ENCODE data around the gene TUBB2A.
"Not testable (repeated sequence)": the region's sequence is repeated elsewhere in the genome, so short reads cannot be mapped to it uniquely, and the experiment has no call there.

Gene TUBB2A

GRCh38 chr6:3152689-3153088 lies 4.7 kb downstream of the TUBB2A start:
- DNase-seq = no peak

DNA sequence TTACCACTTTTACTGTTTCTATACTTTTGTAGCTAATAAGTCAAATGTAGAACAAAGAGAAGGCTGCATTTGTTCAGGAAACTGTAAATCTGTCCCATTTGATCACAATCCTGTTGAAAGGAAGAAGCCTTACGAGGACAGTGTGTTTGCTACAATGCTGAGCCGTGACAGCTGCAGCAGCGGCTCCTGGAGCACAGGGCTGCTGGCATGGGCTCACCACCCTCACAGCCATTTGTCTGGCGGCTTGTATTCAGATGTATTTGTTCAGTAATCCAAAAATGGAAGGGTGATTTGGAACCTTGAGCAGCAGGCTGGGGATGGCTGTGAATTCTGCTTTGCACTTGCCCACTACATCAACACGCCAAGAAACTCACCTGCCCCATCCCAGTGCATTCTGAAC lies 5.7 kb downstream of the TUBB2A start:
- no peak for DNase-seq

DNA sequence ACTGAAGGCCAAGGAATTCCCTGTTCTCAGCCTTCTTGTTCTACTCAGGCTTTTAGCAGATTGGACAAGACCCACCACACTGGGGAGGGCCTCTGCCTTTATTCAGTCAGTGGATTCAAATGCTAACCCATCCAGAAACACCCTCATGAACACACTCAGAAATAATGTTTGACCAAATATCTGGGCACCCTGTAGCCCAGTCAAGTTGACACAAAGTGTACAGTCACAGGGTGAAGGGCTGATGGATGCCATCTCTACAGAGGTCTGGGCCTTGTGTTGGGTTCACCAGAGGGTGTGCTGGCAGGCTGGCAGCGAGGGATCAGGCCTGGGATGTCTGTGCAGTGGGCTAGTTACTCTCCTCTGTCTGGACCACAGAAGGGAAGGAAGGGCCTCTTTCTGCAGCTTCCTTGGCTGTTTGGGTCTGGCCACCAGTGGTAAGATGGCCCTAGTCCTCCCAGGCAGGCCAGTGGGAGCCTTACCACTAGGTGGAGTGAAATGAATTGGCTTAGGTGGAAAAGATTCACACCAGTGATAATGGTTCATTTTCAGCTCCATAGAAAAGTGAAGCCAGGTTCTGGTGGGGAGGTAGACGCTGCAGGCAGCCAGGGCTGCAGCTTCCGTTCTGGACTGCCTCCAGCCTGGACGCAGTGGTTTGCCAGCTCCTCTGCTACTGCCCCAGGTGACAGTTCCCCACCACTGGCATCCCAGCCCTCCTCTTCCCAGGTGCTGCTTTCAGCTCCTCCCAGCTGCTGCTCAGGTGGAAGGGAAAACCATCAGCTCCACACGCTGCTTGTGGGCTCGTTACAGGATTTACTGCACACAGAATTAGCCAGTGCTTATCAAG lies 9.2 kb downstream of the TUBB2A start:
- DNase-seq = no peak

- no peak for DNase-seq
These were observed 12.8 kb downstream of the TUBB2A start for GRCh38 chr6:3144571-3144970.

DNA sequence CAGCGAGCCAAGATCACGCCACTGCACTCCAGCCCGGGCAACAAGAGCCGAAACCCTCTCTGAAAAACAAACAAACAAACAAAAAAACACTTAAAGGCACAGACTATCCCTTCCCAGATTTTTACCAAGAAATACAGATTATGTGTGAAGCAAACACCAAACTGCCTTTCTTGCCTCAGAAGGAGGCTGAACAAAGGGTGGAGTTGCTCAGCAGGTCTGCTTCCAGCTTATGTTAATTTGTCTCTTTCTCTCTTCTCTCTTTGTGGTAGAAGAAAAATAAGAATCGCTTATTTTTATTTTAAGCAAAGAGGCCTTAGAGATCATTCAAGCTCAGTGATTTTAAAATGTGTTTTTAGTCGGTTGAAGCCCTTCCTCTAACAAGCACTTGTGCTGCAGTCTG lies 14.2 kb downstream of the TUBB2A start:
- DNase-seq = no peak

GRCh38 chr6:3142536-3142935 lies 14.8 kb downstream of the TUBB2A start:
- DNase-seq = no peak

GRCh38 chr6:3140201-3140600 lies 17.1 kb downstream of the TUBB2A start:
- DNase-seq = no peak

- no peak for DNase-seq
These were observed 18.0 kb downstream of the TUBB2A start for GRCh38 chr6:3139090-3139903.

DNA sequence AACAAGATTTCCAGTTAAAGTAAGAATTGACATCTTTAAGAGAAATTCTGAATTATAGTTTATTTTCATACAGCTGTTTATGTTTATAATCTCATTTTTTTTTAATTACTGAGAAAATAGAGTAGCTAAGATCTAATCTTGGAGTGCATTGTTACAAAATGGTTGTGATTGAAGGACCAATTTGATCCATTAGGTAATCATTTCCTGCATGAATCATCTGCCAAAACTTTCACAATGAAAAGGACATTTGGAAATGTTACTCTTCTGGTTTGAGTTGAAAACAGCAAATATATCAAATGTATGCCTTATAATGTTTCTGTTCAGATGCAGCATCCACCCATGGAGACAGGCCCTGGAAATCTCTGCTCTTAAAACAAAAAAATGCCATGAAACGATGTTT lies 19.0 kb downstream of the TUBB2A start:
- DNase-seq = no peak

- DNase-seq = not testable (repeated sequence)
These were observed 19.5 kb downstream of the TUBB2A start for GRCh38 chr6:3137873-3138272.

DNA sequence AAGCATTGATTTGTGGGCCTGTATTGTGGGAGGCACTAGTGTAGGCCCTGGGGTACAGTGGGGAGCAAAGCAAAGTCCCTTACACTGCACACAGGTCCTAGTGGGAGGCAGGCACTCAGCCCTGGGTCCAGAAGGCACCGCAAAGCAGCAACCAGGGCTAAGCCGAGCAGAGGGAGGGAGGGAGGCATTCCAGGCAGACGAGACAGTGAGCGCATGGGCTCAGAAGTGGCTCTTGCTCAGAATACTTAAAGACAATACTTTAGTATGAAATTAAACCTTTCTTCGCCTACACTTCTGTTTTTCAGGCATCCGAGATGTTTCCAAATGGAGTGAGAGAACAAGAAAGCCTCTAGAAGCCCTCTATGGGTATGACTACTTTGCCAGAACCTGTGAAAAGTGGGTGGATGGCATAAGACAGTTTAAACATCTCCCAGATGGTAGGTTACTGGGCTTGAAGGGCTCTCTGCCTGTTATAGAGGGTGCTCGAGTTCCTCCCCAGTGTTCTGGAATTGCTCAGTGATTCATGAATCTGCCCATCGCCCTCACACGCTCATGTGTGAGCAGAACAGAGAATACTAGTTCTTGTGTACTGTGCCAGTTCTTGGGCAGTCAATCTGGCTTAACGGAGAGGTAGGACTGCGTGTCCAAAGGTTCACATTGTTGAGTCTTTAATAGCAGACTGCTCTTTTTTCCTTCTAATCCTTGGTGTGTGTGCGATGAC lies 20.1 kb downstream of the TUBB2A start:
- no peak for DNase-seq

- DNase-seq = no peak
These were observed 20.9 kb downstream of the TUBB2A start for GRCh38 chr6:3136292-3137011.

- DNase-seq = no peak
These were observed 21.6 kb downstream of the TUBB2A start for GRCh38 chr6:3135668-3136291.

- DNase-seq = no peak
These were observed 23.8 kb downstream of the TUBB2A start for GRCh38 chr6:3133515-3133914.

DNA sequence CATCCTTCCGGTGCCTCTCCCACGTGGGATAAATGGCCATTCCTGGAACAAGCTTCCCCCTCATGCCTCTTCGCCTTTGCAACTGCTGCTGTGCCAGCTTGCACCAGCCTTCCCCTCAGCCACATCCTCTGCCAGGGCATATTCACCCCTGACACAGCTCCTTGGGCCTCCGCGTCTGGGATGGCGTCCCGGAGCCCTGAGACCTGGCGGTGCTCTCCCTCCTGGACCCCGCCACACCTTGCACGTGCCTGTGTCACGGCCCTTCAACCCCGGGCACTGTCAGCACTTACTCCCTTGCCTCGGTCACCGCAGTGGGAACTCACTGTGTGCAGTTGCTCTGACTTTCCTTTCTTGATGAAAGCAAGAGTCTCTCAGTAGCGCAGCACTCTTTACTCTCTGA lies 25.6 kb downstream of the TUBB2A start:
- DNase-seq = no peak

GRCh38 chr6:3128356-3129108 lies 28.8 kb downstream of the TUBB2A start:
- DNase-seq = no peak

- DNase-seq = no peak
These were observed 31.5 kb downstream of the TUBB2A start for GRCh38 chr6:3125815-3126214.

GRCh38 chr6:3124667-3125066 lies 32.7 kb downstream of the TUBB2A start:
- DNase-seq = no peak

GRCh38 chr6:3122823-3123182 lies 34.5 kb downstream of the TUBB2A start:
- DNase-seq = no peak

DNA sequence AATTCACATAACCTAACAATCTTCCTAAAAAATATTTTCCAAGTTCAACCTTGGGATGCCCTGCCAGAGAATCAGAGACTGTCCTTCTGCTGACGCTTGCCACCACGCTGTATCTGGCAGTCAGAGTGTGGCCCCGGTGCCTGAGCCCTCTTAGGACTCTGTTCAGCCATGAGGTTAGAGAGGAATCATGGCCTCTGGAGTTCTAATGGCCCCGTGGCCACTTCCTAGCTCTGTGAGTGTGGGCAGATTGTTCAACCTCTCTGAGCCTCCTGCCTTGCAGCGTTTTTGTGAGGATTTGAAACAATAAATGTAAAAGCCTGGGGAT lies 36.6 kb downstream of the TUBB2A start:
- DNase-seq = no peak

- no peak for DNase-seq
These were observed 38.2 kb downstream of the TUBB2A start for GRCh38 chr6:3119040-3119723.
